Measurements from ENCODE around the gene DDX31.

- TF ChIP-seq CTCF (conservative IDR thresholded peaks at IDR 0.05) (no peak), ZFX (IDR thresholded peaks at IDR 0.05) (no peak)
These were observed 94.0 kb downstream of the DDX31 start for GRCh38 chr9:132575811-132576210.

Measured in C4-2B (cell line).